HG03558 (cell line): ENCODE data around the gene GUSB.
"Not testable (repeated sequence)": the region's sequence is repeated elsewhere in the genome, so short reads cannot be mapped to it uniquely, and the experiment has no call there.

Experiments used
- ATAC-seq: cut with Tn5 transposase; IDR thresholded peaks from one replicate; pipeline ENCODE4 v1.9.1; 2021; ENCODE audit warnings: moderate number of reproducible peaks; ENCODE audit not compliant: unreplicated experiment; ENCODE audit errors: extremely low read depth

GUSB gene

GRCh38 chr7:65981965-65982792, at the start of gene GUSB:
GUSB (minus strand) TSS chr7:65982213; CDS start chr7:65982183, 30 bp downstream.
- ATAC-seq: peak; percentile 45

- not testable (repeated sequence) for ATAC-seq
These were observed 46.3 kb upstream of the GUSB start for GRCh38 chr7:66028342-66028741.

GRCh38 chr7:66016131-66016461, 34.1 kb upstream of the GUSB start:
- no peak for ATAC-seq

- ATAC-seq: no peak
These were observed 33.6 kb upstream of the GUSB start for GRCh38 chr7:66015440-66016130.

GRCh38 chr7:66013938-66014337, 31.9 kb upstream of the GUSB start:
- ATAC-seq: no peak

GRCh38 chr7:66007232-66007631, 25.2 kb upstream of the GUSB start:
- no peak for ATAC-seq

- ATAC-seq: not testable (repeated sequence)
These were observed 23.2 kb upstream of the GUSB start for GRCh38 chr7:66005115-66005671.

- ATAC-seq: not testable (repeated sequence)
These were observed 18.9 kb upstream of the GUSB start for GRCh38 chr7:66000823-66001417.

- not testable (repeated sequence) for ATAC-seq
These were observed 13.0 kb upstream of the GUSB start for GRCh38 chr7:65994984-65995383.

- no peak for ATAC-seq
These were observed 10.5 kb upstream of the GUSB start for GRCh38 chr7:65992526-65992925.

- not testable (repeated sequence) for ATAC-seq
These were observed 9.8 kb upstream of the GUSB start for GRCh38 chr7:65991829-65992228.

GRCh38 chr7:65989694-65990080, 7.7 kb upstream of the GUSB start:
- no peak for ATAC-seq

- not testable (repeated sequence) for ATAC-seq
These were observed 6.5 kb upstream of the GUSB start for GRCh38 chr7:65988503-65988902.

- no peak for ATAC-seq
These were observed 6.1 kb upstream of the GUSB start for GRCh38 chr7:65988084-65988483.

- no peak for ATAC-seq
These were observed 2.1 kb upstream of the GUSB start for GRCh38 chr7:65983965-65984658.

GRCh38 chr7:65980478-65981250, 1.3 kb downstream of the GUSB start:
- peak; percentile 67 for ATAC-seq

GRCh38 chr7:65979583-65980477, 2.2 kb downstream of the GUSB start:
- no peak for ATAC-seq

GRCh38 chr7:65978891-65979582, 3.0 kb downstream of the GUSB start:
- ATAC-seq: no peak
